Activated T-helper 1 cell treated with anti-CD3 and anti-CD28 coated beads, Interleukin-2, amount 50 U/mL, for 16 hours (primary cell): ENCODE data around the gene HHEX.
"Not testable (repeated sequence)": the region's sequence is repeated elsewhere in the genome, so short reads cannot be mapped to it uniquely, and the experiment has no call there.

Experiments
- DNase-seq, 2 donors: peaks; one replicate each; pipeline ENCODE4 v3.0.0-alpha.2; 2020; ENCODE audit warnings: low read depth in 1 of 2, low spot score in 1 of 2

HHEX gene

GRCh38 chr10:92689663-92690210 lies at the start of gene HHEX:
Gene HHEX (plus strand): TSS chr10:92689955. CDS start chr10:92689987, 32 bp downstream.
- peak in 1 of 2 donors; percentile 23 for DNase-seq

- no peak for DNase-seq
Measured at GRCh38 chr10:92640107-92640506, 49.6 kb upstream of the HHEX start.

- no peak for DNase-seq
Measured at GRCh38 chr10:92641492-92641891, 48.3 kb upstream of the HHEX start.

- no peak for DNase-seq
Measured at GRCh38 chr10:92644921-92645320, 44.8 kb upstream of the HHEX start.

GRCh38 chr10:92650864-92651263 lies 38.9 kb upstream of the HHEX start:
- not testable (repeated sequence) for DNase-seq

GRCh38 chr10:92655426-92655825 lies 34.3 kb upstream of the HHEX start:
- DNase-seq, result no peak

- DNase-seq, result no peak
Measured at GRCh38 chr10:92656266-92656961, 33.3 kb upstream of the HHEX start.

GRCh38 chr10:92657024-92657423 lies 32.7 kb upstream of the HHEX start:
- no peak for DNase-seq

- no peak for DNase-seq
Measured at GRCh38 chr10:92662848-92663247, 26.9 kb upstream of the HHEX start.

- DNase-seq, result no peak
Measured at GRCh38 chr10:92664322-92664721, 25.4 kb upstream of the HHEX start.

GRCh38 chr10:92667078-92667477 lies 22.7 kb upstream of the HHEX start:
- DNase-seq, result no peak

- no peak for DNase-seq
Measured at GRCh38 chr10:92677708-92678107, 12.0 kb upstream of the HHEX start.

GRCh38 chr10:92678206-92678605 lies 11.5 kb upstream of the HHEX start:
- no peak for DNase-seq

- no peak for DNase-seq
Measured at GRCh38 chr10:92681306-92681834, 8.4 kb upstream of the HHEX start.

- no peak for DNase-seq
Measured at GRCh38 chr10:92688573-92688926, 1.2 kb upstream of the HHEX start.

GRCh38 chr10:92688927-92689662 lies 660 bp upstream of the HHEX start:
- DNase-seq, result no peak

- DNase-seq, result peak; percentile 31 to 52
Measured at GRCh38 chr10:92690211-92690914, 608 bp downstream of the HHEX start.

GRCh38 chr10:92690915-92691590 lies 1.3 kb downstream of the HHEX start:
- no peak for DNase-seq

GRCh38 chr10:92691591-92692079 lies 1.9 kb downstream of the HHEX start:
- DNase-seq, result no peak

GRCh38 chr10:92692080-92692671 lies 2.4 kb downstream of the HHEX start:
- no peak for DNase-seq
